Ishikawa (cell line): ENCODE measurements around the gene KIAA1191.

Experiments used
- CEBPB ChIP-seq: IDR thresholded peaks from 2 replicates; pipeline ENCODE4 v1.6.1; 2012
- CREB1 ChIP-seq: IDR thresholded peaks from 2 replicates; pipeline ENCODE4 v1.6.1; 2012; ENCODE audit warnings: low read depth
- EGR1 ChIP-seq: IDR thresholded peaks from 2 replicates; pipeline ENCODE4 v1.6.1; 2012
- EP300 ChIP-seq: IDR thresholded peaks from 2 replicates; pipeline ENCODE4 v1.6.1; 2012; ENCODE audit warnings: borderline replicate concordance
- FOXM1 ChIP-seq: IDR thresholded peaks from 2 replicates; pipeline ENCODE4 v1.6.1; 2012; ENCODE audit warnings: low read depth, borderline replicate concordance
- MAX ChIP-seq: IDR thresholded peaks from 2 replicates; pipeline ENCODE4 v1.6.1; 2012
- NFIC ChIP-seq: IDR thresholded peaks from 2 replicates; pipeline ENCODE4 v1.6.1; 2012
- RAD21 ChIP-seq: IDR thresholded peaks from 2 replicates; pipeline ENCODE4 v1.6.1; 2012; ENCODE audit warnings: low read depth
- TAF1 ChIP-seq: IDR thresholded peaks from 2 replicates; pipeline ENCODE4 v1.6.1; 2012; ENCODE audit warnings: low read depth, mild to moderate bottlenecking
- TCF12 ChIP-seq: IDR thresholded peaks from 2 replicates; pipeline ENCODE4 v1.6.1; 2012; ENCODE audit warnings: low read depth
- USF1 ChIP-seq: IDR thresholded peaks from 2 replicates; pipeline ENCODE4 v1.6.1; 2012
- YY1 ChIP-seq: IDR thresholded peaks from 2 replicates; pipeline ENCODE4 v1.6.1; 2012; ENCODE audit warnings: low read depth

- no peak for TF ChIP-seq YY1
- TF ChIP-seq EP300: no peak
- TF ChIP-seq RAD21: no peak
- no peak for TF ChIP-seq NFIC
- TF ChIP-seq CEBPB: no peak
- no peak for TF ChIP-seq CREB1
- no peak for TF ChIP-seq FOXM1
- TF ChIP-seq TAF1: no peak
- no peak for TF ChIP-seq USF1
- TF ChIP-seq EGR1: no peak
- TF ChIP-seq TCF12: no peak
- TF ChIP-seq MAX: no peak
These were observed 20.0 kb downstream of the KIAA1191 start for GRCh38 chr5:176341325-176342157.
